Keratinocyte (primary cell): ENCODE measurements around the gene TMEM87B.

ENCODE experiments used
- EZH2 ChIP-seq: IDR thresholded peaks from one replicate; pipeline ENCODE4 v1.6.1; 2012; ENCODE audit warnings: inconsistent platforms, mild to moderate bottlenecking, low read length, moderate library complexity
- TF ChIP-seq, protein P1 (sequence below), 3 experiments: IDR thresholded peaks in 1 of 3; conservative IDR thresholded peaks in 1 of 3; optimal IDR thresholded peaks in 1 of 3; 2 replicates in 2 of 3; 3 replicates in 1 of 3; pipeline versions ENCODE3 to v1.5.1; 2011; ENCODE audit warnings: low read length in 3 of 3, mild to moderate bottlenecking in 3 of 3, moderate library complexity in 2 of 3, control low read depth in 1 of 3, inconsistent platforms in 1 of 3; ENCODE audit not compliant: insufficient read depth in 2 of 3; ENCODE audit errors: extremely low read depth in 1 of 3

DNA sequence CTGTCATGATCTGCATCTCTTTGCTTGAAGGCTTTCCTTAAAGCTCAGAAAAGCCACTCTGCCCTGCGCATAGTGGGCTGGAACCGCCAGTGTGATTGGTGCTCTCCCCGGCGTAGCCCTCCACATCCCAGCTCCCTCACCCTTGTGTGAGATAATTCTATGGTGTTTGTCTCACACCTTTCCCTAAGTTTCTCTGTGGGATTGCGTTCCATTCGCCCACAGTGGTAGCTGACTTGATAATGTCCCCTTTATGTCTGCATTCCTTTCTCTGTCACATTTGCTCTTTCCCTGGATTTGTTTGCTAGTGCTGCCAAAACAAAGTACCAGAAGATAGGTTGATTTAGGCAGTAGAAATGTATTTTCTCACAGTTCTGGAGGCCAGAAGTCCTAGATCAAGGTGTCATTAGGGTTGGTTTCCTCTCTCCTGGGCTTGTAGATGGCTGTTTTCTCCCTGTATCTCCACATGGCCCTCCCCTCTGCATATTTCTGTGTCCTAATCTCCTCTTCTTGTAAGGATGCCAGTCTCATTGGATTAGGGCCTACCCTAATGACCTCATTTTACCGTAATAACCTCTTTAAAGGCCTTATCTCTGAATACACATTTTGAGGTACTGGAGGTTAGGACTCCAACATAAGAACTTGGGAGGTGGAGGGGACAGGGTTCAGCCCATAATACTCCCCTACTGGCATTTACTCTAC is 7.4 kb upstream of the TMEM87B start:
- TF ChIP-seq, protein P1, sequence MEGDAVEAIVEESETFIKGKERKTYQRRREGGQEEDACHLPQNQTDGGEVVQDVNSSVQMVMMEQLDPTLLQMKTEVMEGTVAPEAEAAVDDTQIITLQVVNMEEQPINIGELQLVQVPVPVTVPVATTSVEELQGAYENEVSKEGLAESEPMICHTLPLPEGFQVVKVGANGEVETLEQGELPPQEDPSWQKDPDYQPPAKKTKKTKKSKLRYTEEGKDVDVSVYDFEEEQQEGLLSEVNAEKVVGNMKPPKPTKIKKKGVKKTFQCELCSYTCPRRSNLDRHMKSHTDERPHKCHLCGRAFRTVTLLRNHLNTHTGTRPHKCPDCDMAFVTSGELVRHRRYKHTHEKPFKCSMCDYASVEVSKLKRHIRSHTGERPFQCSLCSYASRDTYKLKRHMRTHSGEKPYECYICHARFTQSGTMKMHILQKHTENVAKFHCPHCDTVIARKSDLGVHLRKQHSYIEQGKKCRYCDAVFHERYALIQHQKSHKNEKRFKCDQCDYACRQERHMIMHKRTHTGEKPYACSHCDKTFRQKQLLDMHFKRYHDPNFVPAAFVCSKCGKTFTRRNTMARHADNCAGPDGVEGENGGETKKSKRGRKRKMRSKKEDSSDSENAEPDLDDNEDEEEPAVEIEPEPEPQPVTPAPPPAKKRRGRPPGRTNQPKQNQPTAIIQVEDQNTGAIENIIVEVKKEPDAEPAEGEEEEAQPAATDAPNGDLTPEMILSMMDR (optimal IDR thresholded peaks at IDR 0.05 in 1 of 3, IDR thresholded peaks at IDR 0.05 in 1 of 3, conservative IDR thresholded peaks at IDR 0.05 in 1 of 3; ENCODE audit: extremely low read depth in 1 of 3, insufficient read depth in 2 of 3, low read length in 3 of 3) = no peak
- TF ChIP-seq EZH2 = no peak
